ENCODE data around the gene SPTBN4.

GRCh38 chr19:40420451-40420765 lies 46.4 kb upstream of the SPTBN4 start:
- TF ChIP-seq CTCF (IDR thresholded peaks at IDR 0.05; ENCODE audit: insufficient read depth, low read length, poor library complexity, severe bottlenecking): no peak
- TF ChIP-seq EZH2phosphoT487 (conservative IDR thresholded peaks at IDR 0.05; ENCODE audit: low read length): no peak

Data from SU-DHL-6 (cell line).